GM18873 (cell line): ENCODE measurements around the gene FGF6.
"Not testable (repeated sequence)": the region's sequence is repeated elsewhere in the genome, so short reads cannot be mapped to it uniquely, and the experiment has no call there.

Experiments
- ATAC-seq: cut with Tn5 transposase; IDR thresholded peaks from one replicate; pipeline ENCODE4 v1.9.1; 2021; ENCODE audit warnings: mild to moderate bottlenecking, moderate library complexity, moderate number of reproducible peaks; ENCODE audit not compliant: unreplicated experiment, low FRiP score

The FGF6 gene

GRCh38 chr12:4421590-4422031 is 24.0 kb downstream of the FGF6 start:
- no peak for ATAC-seq

DNA sequence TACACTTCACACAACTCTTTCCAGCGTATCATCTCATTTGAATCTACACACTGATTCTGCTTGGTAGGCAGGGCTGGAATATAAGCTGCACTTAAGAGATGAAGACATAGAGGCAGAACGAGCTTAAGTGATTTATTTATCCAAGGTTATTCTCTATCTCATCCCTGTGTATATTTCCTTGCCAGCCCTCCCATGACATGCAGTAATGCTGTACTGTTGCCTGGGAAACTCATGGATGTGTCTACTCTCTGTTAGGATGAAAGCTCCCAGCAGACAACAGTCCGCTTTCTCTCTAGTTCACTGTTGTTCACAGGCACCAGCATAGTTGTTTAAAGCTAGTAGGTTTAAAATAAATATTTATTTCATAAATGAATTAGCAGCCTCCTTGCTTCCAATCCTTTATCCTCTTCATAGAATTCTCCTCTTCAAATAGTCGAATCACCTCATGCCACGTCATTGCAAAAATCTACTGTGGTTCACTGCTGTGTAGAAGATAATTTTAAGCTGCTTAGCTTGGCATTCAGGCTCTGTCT is 25.4 kb downstream of the FGF6 start:
- no peak for ATAC-seq

DNA sequence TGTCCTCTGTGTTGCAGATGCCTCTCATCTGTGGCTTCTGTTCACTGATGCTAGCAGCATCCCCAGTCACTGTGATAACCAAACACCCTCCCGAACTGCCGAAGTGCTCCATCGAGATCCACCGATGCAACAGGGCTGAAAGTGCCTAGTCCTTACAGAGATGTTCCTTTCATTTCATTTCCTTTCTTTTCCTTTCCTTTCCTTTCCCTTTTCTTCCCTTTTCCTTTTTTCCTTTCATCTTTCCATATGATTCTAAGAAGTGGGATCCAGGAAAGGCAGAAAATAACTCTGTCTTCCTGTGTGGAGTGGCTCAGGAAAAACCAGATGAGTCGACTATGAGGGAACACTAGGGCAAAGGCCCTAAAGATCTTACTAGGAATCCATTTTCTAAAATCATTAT is 26.7 kb downstream of the FGF6 start:
- no peak for ATAC-seq

- ATAC-seq, result no peak
Measured at GRCh38 chr12:4417936-4418335, 27.7 kb downstream of the FGF6 start.

DNA sequence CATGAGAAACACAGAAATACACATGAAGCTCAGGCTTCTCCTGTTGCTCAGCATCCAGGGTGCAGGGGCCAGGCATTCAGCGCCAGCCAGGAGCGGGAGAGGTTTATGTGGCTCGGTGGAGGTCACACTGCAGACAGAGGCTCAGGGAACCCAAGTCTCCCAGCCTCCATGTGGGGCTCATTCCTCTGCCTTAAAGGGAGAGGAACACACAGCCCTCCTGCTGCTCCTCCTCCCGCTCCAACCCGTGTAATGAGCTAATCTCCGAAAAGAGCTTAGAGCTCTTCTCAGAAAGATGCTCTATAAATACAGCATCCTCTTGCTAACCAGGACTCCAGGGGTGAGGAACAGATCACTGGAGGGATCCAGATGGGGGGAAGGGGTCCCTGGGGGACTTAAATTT is 28.2 kb downstream of the FGF6 start:
- ATAC-seq, result no peak

DNA sequence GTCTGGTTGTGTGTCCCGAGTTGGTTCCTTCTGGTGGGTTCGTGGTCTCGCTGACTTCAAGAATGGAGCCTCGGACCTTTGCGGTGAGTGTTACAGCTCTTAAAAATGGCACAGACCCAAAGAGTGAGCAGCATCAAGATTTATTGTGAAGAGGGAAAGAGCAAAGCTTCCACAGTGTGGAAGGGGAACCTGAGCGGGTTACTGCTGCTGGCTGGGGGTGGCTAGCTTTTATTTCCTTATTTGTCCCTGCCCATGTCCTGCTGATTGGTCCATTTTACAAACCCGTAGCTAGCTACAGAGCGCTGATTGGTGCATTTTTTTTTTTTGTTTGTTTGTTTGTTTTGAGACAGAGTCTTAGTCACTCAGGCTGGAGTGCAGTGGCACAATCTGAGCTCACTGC is 29.3 kb downstream of the FGF6 start:
- ATAC-seq, result no peak

GRCh38 chr12:4412465-4412864 is 33.1 kb downstream of the FGF6 start:
- no peak for ATAC-seq

DNA sequence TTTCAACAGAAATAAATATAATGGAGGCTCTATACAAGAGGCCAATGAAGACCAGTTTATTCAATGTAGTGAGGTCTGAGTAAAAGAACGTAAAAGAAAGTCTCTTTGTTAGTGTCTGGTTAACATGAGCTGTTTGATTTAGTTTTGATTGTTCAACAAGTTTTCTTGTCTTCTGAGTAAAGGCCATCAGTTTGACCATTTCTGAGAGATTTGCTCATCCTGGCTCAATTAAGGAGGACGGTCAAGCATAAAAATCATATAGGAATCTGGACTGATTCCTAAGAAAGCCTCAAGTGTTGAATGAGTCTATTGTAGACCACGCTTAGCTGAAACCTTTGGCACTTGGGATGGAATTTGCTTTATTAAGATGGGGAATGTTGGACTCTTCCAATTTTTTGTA is 33.6 kb downstream of the FGF6 start:
- no peak for ATAC-seq

DNA sequence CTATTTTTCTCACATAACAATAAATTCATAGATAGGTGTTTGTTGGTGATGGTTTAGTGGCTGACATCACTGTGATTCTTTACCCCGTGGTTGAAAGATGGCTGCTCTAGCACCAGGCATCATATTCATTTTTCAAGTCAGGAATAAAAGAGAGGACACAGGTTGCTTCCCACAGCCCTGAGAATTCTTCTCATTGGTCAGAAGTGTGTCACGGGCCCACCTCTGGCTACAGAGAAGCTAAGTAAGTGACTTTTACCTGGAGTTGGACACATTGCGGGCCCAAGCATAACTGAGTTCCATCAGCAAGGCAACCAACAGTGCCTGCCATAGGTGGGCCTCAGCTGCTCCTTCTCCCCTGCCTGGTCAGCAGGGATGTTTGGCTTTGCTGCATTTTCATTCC is 38.5 kb downstream of the FGF6 start:
- ATAC-seq, result no peak

GRCh38 chr12:4404877-4405637 is 40.6 kb downstream of the FGF6 start:
- not testable (repeated sequence) for ATAC-seq

DNA sequence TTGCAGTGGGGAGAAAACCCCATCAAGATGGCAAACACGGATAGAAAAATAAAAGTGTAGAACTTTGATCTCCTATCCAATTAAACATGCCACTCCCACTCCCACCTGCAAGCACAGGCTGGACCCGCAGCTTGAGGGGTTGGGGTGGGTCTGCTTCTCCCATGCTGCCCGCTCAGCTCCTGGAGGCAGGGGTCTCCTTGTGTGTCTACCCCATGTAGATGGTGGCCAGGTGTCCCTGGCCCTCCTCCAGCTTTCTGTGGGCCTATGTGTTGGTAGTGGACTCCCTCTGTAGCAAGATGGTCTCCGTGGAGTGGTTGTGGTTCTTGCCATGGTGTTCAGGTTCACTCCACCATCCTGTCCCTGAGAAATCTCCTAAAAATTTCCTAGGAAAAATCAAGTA is 42.6 kb downstream of the FGF6 start:
- no peak for ATAC-seq

GRCh38 chr12:4401117-4401516 is 44.5 kb downstream of the FGF6 start:
- ATAC-seq, result no peak

GRCh38 chr12:4395818-4396217 is 49.8 kb downstream of the FGF6 start:
- no peak for ATAC-seq

- ATAC-seq, result no peak
Measured at GRCh38 chr12:4393211-4393610, 52.4 kb downstream of the FGF6 start.

DNA sequence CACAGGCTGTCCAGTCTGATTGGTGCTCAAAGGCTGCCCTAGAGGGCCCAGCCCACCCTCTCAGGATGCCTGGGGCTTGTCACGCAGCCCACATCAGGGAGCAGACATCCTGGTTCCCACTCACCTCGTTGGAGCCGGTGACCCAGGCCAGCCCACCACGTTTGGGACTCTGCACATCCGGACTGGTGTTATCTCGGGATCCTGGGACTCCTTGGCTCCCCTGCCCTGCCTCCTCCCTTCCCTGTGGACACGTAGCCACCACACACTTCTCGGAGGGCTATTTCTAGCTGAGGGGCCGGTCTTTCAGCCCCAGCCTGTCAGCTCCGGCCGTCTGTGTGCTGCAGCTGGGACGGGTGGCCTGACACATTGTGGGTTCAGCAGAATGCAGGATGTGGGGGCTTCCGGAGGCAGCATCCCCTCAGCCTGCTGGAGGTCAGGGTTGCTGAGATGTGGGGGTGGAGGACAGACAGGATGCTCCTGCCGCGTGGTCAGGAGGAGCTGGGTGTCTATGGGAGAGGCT is 53.3 kb downstream of the FGF6 start:
- ATAC-seq, result no peak

DNA sequence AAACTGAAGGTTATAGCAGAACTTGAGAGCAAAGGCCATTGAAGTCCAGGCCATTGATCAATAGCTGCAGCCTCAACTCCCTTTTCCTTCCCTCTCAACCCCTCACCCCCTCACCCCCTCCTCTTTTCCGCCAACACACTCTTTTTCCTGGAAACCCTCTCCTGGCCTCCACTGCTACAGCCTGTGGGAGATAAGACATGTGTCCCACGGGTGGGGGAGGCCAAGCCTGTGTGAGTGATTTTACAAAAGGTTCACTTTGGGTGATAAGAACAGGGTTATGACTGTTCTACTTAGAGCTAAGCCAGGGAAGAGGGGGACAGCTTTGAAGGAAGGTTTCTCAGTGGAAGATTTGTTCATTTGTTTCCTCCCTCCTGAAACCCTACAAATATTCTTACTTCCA is 57.0 kb downstream of the FGF6 start:
- ATAC-seq, result no peak

DNA sequence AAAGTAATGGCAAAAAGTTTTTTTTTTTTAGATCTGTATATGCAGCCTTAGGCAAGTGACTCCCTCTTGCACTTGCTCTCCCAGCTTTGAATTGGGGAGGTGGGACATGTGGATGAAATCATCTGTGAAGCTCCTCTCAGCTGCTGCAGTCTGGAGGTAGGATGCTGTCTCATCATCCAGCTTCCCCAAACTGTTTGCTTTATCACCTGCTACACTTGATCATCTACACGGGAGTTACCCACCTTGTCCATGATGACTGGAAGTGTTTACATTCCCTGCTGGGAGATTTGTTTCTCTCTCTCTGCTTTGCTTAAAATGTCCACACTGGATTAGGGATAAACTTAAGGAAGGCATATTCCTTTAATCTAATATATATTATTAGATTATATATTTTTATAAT is 57.6 kb downstream of the FGF6 start:
- no peak for ATAC-seq

DNA sequence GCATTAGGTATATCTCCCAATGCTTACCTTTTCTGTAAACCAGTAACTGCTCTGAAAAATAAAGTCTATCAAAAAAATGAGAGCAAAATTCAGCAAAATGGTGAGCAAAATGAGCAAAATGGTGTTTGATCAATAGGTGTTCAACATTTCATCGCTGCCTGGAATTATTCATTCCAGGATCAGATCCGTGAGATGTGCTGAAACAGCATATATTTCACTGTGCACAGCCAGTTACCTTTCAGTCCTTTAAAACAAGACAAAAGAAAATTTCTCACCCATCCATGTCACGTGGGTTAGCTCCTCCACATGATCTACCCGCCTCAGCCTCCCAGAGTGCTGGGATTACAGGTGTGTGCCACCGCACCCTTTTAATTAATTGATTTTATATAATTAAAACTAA is 58.0 kb downstream of the FGF6 start:
- ATAC-seq, result no peak

GRCh38 chr12:4386801-4387200 is 58.8 kb downstream of the FGF6 start:
- ATAC-seq, result no peak
